ENCODE data around the gene AKNA. TPM values are rescaled to one million over a fixed set of nuclear protein-coding genes. Genes with fewer than 3 reads are reported as not detected.

The AKNA gene
- total RNA-seq, 1 experiment from 2014 or later: 20.6 TPM

DNA sequence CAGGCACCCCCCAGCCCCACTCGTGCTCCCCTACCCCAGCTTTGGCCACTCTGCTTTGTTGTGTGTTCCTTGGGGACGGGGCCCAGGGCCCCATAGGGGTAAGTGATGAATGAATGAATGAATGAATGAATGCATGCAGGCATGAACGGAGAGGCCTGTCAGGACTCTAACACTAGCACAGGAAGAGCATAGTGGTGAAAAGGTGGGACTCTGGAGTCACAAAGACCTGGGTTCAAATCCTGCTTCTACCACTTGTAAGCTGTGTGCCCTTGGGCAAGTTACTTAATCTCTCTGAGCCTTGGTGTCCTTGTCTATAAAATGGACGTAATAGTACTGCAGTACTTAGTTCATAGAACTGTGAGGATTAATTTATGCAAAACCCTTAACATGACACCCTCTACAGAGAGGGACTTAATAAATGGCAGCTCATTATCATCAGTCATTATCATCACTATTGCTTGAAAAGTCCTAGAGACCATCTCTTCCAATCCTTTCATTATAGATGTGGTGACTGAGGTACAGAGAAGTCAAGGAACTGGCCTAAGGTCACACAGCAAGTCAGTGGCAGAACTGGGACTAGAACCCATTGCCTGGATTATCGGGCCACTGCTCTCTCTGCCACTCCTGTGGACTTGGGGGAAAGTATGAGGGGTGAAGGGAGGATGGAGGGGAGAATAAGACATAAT is 44.9 kb downstream of the AKNA start:
- H3K9ac ChIP-seq (ENCODE audit: low read length): no peak overlapping the region
- CTCF ChIA-PET: no interaction called here
- no peak overlapping the region for H3K4me3 ChIP-seq (replicated peaks in 1 of 2; ENCODE audit: low read depth in 1 of 2, low read length in 2 of 2)
- no peaks in the 10 kb centered on the region for H3K27me3 ChIP-seq (ENCODE audit: insufficient read depth, low read length)
- intact Hi-C loops (cut with micrococcal nuclease): no loop called here
- no peaks in the 10 kb centered on the region for H3K79me2 ChIP-seq (ENCODE audit: insufficient read depth, low read length)
- RAD21 ChIA-PET (ENCODE audit: low non-redundant PET in 1 of 2, low total read pairs in 2 of 2, uncharacterized antibody in 2 of 2, unreplicated experiment in 2 of 2): no interaction called here
- DNase-seq (ENCODE audit: low read depth, low spot score): no peak
- no peak for TF ChIP-seq ELF1 (IDR thresholded peaks at IDR 0.05; ENCODE audit: borderline replicate concordance, low read depth)
- TF ChIP-seq, protein P1, sequence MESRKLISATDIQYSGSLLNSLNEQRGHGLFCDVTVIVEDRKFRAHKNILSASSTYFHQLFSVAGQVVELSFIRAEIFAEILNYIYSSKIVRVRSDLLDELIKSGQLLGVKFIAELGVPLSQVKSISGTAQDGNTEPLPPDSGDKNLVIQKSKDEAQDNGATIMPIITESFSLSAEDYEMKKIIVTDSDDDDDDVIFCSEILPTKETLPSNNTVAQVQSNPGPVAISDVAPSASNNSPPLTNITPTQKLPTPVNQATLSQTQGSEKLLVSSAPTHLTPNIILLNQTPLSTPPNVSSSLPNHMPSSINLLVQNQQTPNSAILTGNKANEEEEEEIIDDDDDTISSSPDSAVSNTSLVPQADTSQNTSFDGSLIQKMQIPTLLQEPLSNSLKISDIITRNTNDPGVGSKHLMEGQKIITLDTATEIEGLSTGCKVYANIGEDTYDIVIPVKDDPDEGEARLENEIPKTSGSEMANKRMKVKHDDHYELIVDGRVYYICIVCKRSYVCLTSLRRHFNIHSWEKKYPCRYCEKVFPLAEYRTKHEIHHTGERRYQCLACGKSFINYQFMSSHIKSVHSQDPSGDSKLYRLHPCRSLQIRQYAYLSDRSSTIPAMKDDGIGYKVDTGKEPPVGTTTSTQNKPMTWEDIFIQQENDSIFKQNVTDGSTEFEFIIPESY (IDR thresholded peaks at IDR 0.05; ENCODE audit: extremely low read depth, insufficient replicate concordance, low read length): no peak
- no peak for TF ChIP-seq ZNF274 (IDR thresholded peaks at IDR 0.05; ENCODE audit: low read depth, low read length)
- TF ChIP-seq, protein P2, sequence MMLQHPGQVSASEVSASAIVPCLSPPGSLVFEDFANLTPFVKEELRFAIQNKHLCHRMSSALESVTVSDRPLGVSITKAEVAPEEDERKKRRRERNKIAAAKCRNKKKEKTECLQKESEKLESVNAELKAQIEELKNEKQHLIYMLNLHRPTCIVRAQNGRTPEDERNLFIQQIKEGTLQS (IDR thresholded peaks at IDR 0.05): no peak
- TF ChIP-seq, protein P3, sequence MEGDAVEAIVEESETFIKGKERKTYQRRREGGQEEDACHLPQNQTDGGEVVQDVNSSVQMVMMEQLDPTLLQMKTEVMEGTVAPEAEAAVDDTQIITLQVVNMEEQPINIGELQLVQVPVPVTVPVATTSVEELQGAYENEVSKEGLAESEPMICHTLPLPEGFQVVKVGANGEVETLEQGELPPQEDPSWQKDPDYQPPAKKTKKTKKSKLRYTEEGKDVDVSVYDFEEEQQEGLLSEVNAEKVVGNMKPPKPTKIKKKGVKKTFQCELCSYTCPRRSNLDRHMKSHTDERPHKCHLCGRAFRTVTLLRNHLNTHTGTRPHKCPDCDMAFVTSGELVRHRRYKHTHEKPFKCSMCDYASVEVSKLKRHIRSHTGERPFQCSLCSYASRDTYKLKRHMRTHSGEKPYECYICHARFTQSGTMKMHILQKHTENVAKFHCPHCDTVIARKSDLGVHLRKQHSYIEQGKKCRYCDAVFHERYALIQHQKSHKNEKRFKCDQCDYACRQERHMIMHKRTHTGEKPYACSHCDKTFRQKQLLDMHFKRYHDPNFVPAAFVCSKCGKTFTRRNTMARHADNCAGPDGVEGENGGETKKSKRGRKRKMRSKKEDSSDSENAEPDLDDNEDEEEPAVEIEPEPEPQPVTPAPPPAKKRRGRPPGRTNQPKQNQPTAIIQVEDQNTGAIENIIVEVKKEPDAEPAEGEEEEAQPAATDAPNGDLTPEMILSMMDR (IDR thresholded peaks at IDR 0.05 in 2 of 3, conservative IDR thresholded peaks at IDR 0.05 in 1 of 3; ENCODE audit: borderline replicate concordance in 1 of 3, insufficient read depth in 1 of 3, low read depth in 2 of 3, low read length in 2 of 3): no peak
- TF ChIP-seq, protein P4, sequence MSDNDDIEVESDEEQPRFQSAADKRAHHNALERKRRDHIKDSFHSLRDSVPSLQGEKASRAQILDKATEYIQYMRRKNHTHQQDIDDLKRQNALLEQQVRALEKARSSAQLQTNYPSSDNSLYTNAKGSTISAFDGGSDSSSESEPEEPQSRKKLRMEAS (IDR thresholded peaks at IDR 0.05): no peak
- no peak for TF ChIP-seq YY1 (IDR thresholded peaks at IDR 0.05; ENCODE audit: extremely low read depth, insufficient replicate concordance, low read depth, low read length)
- TF ChIP-seq, protein P5, sequence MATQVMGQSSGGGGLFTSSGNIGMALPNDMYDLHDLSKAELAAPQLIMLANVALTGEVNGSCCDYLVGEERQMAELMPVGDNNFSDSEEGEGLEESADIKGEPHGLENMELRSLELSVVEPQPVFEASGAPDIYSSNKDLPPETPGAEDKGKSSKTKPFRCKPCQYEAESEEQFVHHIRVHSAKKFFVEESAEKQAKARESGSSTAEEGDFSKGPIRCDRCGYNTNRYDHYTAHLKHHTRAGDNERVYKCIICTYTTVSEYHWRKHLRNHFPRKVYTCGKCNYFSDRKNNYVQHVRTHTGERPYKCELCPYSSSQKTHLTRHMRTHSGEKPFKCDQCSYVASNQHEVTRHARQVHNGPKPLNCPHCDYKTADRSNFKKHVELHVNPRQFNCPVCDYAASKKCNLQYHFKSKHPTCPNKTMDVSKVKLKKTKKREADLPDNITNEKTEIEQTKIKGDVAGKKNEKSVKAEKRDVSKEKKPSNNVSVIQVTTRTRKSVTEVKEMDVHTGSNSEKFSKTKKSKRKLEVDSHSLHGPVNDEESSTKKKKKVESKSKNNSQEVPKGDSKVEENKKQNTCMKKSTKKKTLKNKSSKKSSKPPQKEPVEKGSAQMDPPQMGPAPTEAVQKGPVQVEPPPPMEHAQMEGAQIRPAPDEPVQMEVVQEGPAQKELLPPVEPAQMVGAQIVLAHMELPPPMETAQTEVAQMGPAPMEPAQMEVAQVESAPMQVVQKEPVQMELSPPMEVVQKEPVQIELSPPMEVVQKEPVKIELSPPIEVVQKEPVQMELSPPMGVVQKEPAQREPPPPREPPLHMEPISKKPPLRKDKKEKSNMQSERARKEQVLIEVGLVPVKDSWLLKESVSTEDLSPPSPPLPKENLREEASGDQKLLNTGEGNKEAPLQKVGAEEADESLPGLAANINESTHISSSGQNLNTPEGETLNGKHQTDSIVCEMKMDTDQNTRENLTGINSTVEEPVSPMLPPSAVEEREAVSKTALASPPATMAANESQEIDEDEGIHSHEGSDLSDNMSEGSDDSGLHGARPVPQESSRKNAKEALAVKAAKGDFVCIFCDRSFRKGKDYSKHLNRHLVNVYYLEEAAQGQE (IDR thresholded peaks at IDR 0.05; ENCODE audit: low read depth): no peak
- no peak for TF ChIP-seq CEBPB (IDR thresholded peaks at IDR 0.05; ENCODE audit: low read depth)
- no peak for TF ChIP-seq POLR2AphosphoS5 (IDR thresholded peaks at IDR 0.05; ENCODE audit: low read depth, low read length)
- no peak for TF ChIP-seq EZH2 (IDR thresholded peaks at IDR 0.05)
- TF ChIP-seq SRF (IDR thresholded peaks at IDR 0.05; ENCODE audit: low read depth): no peak
- TF ChIP-seq CBX3 (IDR thresholded peaks at IDR 0.05; ENCODE audit: low read depth): no peak
- no peak for TF ChIP-seq POLR2A (IDR thresholded peaks at IDR 0.05; ENCODE audit: borderline replicate concordance, extremely low read depth, insufficient read depth, insufficient read length)
- TF ChIP-seq FOSL1 (IDR thresholded peaks at IDR 0.05; ENCODE audit: low read depth): no peak
- no peak for TF ChIP-seq SIN3A (IDR thresholded peaks at IDR 0.05; ENCODE audit: low read depth)
- TF ChIP-seq EGR1 (IDR thresholded peaks at IDR 0.05; ENCODE audit: low read depth): no peak
- no peak for TF ChIP-seq SP1 (IDR thresholded peaks at IDR 0.05; ENCODE audit: low read depth)
- TF ChIP-seq RAD21 (IDR thresholded peaks at IDR 0.05; ENCODE audit: low read depth): no peak
- no peak for ATAC-seq
- H3K9me2 ChIP-seq (ENCODE audit: insufficient read depth): no peaks in the 10 kb centered on the region
- no peak overlapping the region for H2AFZ ChIP-seq (ENCODE audit: low read depth, low read length, poor library complexity, severe bottlenecking)
- no peaks in the 10 kb centered on the region for H4K20me1 ChIP-seq (ENCODE audit: insufficient read depth)
- POLR2A ChIA-PET: no interaction called here
- BruUV-seq (replicated peaks): no TSS peak
- H3K36me3 ChIP-seq (ENCODE audit: control insufficient read depth in 1 of 2, insufficient read depth in 2 of 2, low read length in 2 of 2): peaks cover 0 to 2% of the 10 kb centered on the region in 2 experiments; a peak in 1 of 4 replicates
- no peak overlapping the region for H3K27ac ChIP-seq (ENCODE audit: low read depth, low read length)
- no peaks in the 10 kb centered on the region for H3K9me3 ChIP-seq (ENCODE audit: control insufficient read depth in 1 of 2, insufficient read depth in 1 of 2, low read depth in 1 of 2, low read length in 2 of 2)
- no peaks in the 10 kb centered on the region for H3K4me1 ChIP-seq (ENCODE audit: control insufficient read depth in 1 of 2, insufficient read depth in 2 of 2, low read length in 2 of 2)
- H3K4me2 ChIP-seq (ENCODE audit: low read length): no peak overlapping the region
